Fibroblast of skin of left biceps (primary cell): ENCODE results near the gene ARHGAP15.

Experiments
- DNase-seq, 2 experiments: peaks; one replicate each; pipeline ENCODE4 v3.0.0-alpha.2; 2013; ENCODE audit warnings: low read depth in 2 of 2

ARHGAP15 gene

DNA sequence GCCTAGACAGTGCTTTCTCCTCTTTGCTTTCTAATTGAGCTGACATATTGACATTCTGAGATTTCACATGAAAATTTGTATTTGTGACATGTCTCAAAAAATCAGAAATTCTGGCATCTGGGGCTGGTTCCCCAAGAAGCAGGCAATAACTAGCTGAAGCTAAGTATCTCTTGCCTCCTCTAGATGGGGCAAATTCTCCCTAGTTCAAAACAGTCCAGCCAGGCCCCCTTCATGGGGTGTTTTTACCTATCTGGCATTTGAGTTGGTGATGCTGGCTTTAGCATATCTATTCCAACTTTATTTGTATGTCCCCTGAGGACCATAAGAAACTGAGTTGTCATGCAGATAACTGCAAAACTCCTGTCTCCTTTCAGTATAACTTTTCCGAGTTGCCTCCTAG, 39.9 kb downstream of the ARHGAP15 start:
- DNase-seq: no peak

DNA sequence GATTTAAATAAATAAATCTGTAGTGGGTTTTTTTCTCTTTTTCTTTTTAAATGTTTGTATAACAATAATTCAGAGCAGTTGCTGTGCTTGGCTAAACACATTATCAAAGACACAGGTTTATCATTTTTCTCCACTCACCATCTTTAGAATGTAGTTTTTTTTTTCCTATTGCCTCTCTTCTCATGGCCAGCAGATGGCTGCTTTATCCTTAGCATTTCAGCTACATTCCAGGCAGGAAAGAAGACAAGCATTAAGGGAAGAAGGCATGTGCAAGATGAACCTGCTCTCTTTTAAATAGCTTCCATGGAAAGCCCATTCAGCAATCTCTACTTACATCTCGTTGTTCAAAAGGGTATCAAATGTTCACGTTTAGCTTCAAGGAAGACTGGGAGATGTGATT, 42.6 kb downstream of the ARHGAP15 start:
- DNase-seq: no peak

DNA sequence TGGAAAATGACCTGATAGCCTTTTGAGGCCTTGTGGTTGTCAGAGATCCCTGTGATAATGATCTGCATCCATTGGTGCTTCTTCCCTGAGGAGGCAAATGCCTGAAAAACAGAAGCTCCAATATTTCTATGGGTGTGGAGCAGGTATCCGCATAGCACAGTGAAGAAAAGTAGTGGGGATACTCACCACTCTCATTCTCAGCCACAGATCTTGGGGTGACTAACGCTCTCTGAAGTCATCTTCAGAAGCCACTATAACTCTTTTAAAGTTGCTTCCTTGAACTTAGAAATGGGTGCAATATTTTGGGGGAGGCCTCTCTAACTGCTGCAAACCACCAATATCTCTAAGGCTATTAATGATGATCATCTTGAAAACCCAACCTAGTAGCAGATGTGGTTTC, 46.2 kb downstream of the ARHGAP15 start:
- no peak for DNase-seq

DNA sequence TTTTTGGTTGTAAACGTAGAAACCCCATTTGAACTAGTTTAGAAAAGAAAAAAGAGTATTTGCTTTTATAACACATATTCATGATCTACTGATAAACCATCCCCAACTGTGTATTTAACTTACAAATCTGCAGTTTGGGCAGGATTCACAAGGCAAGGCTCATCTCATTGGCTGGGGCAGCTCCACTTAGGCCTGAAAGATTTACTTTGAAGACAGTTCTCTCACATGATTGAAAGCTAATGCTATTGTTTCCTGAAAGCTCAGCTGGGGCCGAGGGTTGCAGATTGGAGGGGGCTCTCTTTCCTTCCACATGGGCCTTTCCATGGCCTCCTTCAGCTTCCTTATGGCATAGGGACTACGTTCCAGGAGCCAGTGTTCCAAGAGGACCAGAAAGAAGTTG, 47.4 kb downstream of the ARHGAP15 start:
- DNase-seq: no peak

DNA sequence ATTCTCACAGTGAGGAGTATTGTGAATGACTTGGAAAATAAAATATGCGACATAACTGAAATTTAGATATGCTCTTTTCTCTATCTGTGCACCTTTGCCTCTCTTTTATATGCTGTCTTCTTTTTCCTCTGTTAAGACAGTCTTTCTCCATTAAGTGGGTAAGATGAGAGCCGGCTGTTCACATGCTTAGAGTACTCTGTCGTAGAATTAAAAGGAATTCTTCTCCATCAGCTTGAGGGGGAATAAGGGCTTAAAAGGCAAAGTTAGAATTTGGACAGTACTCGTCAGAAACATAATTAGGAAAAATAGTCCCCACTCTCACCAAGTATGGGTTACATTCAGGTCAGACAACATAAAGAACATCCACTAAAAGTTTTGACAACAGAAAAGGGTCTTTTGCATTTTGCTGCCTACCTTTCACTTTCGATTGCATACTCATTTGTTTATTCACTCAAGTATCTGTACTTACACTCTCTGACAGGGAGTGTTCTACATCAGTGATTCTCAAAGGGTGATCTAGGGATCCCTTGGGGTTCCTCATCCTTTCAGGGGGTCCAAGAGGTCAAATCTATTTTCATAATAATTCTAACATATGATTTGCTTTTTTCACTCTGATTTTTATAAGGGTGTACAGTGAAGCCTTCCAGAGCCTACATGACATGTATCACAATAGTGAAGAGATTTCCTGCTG, 48.0 kb downstream of the ARHGAP15 start:
- DNase-seq: no peak

DNA sequence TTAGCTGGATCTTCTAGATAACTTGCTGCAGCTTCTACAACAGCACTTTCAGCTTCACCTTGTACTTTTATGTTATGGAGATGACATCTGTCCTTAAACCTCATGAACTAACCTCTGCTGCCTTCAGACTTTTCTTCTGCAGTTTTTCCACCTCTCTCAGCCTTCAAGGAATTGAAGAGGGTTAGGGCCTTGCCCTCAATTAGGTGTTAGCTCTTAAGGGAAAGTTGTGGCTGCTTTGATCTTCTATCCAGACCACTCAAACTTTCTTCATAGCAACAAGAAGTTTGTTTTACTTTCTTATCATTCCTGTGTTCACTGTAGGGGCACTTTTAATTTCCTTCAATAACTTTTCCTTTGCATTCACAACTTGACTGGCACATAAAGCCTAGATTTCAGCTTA, 52.3 kb downstream of the ARHGAP15 start:
- no peak for DNase-seq

DNA sequence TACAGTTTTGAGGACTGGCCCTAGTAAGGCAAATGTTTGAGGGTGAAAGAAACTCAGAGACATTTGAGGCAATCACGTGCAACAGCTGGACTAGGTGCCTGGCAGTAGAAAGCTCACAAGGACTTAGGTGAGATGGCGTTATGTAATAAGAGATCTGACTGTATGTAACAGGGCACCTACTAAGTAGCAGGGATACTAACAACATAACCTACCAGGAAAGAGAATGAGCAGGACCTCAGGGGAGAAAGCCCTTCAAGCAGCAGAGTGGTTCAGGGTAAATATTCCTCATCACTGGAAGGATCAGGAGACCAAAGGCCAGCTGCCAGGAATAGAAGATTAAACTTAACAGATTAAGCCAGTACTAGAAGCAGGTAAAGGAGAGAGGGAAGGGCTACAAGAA, 53.4 kb downstream of the ARHGAP15 start:
- DNase-seq: no peak

DNA sequence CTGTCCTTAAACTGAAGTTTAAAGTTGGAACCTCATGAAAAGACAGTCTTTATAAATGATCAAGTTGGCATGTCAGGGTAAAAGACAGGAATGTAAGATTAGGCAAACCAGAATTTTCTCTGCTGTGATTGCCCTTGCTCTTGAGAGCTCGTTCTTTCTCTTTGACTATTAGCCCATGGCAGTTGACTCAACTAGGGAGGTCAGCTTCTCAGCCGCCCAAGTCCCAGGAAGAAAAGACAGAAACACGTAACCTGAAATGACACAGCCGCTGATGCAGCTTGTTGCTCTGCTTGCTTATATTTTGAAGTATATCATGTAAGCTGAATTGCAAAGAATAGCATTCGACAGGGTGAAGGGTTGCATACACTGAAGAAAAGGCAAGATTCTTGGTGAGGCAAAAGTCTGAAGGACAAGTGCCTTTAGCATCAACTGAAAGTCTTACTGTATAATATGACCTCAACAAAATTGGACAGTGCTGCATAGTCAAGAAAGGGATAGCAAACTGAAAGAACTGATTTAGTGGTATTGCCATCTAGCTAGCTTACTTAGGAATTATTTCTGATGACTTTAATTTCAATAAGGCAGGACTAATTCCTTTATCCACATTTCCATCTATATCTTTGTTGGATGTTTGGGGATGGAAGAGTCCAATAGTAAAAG, 54.7 kb downstream of the ARHGAP15 start:
- no peak for DNase-seq

DNA sequence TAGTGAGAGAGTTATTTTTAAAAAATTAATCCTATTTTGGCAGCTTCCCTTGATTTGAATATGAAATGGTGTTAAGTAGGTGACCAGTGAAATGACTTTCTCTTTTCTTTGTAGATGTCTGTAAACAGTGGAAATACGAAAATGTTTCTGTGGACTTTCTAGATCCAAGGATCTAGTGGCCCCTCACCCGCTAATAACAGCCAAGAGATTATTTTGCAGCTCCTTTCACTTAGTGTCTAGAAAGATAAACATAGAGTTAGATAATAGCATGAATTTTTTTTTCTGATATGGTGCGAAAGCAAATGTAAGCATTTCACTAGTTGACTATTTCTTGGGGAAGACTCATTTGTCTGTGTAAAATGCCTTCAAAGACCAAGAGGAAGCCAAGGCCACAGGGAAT, 57.7 kb downstream of the ARHGAP15 start:
- no peak for DNase-seq

DNA sequence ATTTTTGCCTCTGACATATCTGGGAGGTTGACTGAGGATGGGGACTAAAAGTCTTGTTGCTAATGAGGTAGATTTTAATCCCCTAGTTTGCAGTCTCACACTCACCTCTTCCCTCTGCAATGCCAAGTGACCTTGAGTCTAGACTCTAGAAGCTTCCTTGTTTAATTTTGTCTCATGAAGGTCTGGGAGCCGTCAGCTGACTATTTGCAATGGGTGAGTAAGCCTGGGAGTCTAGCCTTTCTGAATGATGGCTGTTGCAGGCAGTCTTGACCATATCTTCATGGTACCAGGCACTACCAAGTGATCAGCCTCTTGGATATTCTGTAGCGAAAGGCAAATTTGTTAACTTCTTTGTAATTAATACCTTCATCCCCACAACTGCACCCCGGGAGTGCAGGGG, 61.2 kb downstream of the ARHGAP15 start:
- no peak for DNase-seq

DNA sequence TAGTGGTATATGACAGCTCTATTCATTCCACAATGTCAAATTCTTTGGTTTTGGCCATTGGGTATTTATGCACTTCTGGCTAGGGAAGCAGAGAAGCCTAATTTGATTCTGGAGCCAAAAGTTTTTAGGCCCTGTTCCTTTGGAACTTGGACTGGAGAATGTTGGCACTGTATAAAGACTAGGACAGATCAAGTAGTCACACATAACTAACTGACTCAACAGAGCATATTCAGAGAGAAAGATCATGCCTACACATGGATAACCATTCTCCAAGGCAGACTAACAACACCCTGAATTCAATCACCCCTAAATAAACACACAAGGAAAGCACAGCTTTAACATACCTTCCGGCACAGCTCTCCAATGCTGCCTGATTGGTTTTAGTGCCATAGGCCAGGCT, 62.9 kb downstream of the ARHGAP15 start:
- DNase-seq: no peak

DNA sequence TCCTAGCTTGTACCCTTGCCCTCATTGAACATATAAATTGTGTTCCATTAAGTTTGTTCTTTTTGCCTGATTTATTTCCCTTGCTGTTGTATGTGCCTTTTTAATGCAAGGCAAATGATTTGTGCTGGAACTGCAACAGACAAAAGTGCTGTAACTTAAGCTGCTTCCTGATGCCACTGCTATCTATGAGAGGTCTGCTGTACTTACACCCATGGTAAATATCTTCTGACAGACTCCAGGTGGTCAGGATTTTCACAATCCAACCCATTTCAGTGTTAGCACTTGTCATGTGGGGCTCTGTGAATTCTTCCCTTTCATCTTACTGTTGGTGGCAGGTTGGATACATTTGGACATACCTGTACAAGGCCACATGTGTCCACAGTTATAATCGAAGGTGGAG, 63.5 kb downstream of the ARHGAP15 start:
- DNase-seq: no peak

DNA sequence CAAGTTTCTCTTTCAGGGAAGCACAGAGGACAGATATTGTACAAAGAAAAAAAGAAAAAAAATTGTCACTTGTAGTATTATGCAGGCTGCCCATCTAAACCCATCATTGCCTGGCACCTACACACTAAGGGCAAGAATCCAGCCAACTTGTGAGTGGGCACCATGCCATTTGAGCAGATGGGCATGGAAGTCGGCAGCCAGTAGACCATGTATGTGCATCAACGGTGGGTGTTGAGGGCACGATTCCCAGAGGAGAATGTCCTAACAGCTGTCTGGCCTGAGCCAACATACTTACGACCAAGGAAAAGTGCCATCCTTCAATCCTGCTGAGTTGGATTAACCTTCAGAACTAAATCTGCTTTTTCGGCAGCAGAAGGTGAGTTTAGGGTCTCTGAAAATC, 63.9 kb downstream of the ARHGAP15 start:
- no peak for DNase-seq

DNA sequence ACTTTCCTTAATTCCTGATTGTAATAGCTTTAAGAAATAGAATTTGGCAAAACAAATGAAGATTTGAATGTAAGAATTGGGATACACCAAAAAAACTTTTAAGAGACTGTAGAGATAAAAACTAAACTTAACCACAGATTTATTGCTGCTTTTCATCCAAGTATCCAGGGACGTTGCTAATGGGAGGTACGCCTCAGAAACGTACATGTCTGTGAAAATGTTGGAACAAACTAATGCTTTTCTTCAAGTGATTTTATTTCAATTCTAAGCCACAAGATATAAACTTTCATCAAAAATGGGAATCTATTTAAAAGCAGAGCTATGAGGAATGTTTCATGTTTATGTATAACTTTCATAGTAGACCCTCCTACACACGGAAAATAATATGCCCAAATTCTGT, 66.3 kb downstream of the ARHGAP15 start:
- no peak for DNase-seq

DNA sequence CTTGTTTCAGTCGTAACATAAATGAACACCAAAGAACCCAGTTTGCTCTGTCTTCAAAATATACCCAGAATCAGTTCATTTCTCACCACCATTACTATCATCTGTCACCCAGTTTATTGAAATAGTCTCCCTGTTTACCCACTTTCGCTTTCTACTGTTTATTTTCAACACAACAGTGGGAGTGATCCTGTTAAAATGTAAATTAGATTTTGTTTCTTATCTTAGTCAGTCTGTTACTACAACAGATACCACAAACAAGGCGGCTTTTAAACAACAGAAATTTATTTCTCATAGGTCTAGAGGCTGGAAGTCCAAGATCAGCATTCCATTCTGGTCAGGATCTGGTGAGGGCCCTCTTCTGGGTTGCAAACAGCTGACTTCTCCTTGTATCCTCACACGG, 74.8 kb downstream of the ARHGAP15 start:
- no peak for DNase-seq

DNA sequence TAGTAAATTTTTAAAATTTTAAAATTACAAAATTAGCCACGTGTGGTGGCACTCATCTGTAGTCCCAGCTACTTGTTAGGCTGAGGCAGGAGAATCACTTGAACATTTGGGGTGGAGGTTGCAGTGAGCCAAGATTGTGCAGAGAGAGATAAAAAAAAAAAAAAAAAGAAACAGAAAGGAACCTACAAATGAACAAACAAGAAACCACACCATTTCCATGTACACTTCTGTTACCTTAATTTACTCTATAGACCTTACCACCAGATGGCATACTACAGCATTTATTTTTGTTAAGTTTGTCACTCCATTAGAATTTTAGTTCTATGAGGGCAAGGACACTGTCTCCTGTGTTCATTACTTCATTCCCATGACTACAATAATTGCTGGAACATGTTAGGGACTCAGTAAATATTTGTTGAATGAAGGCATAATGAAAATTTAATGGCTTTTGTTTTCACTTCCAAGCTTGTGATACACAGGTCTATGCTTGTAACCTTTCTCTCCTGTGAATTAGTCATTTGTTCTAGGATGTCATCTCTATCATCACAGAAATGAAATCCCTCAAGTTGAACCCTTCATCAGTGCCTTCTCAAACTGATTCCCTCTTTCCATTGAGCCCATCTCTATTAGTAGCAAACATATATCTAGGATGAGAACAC, 76.0 kb downstream of the ARHGAP15 start:
- DNase-seq: no peak

DNA sequence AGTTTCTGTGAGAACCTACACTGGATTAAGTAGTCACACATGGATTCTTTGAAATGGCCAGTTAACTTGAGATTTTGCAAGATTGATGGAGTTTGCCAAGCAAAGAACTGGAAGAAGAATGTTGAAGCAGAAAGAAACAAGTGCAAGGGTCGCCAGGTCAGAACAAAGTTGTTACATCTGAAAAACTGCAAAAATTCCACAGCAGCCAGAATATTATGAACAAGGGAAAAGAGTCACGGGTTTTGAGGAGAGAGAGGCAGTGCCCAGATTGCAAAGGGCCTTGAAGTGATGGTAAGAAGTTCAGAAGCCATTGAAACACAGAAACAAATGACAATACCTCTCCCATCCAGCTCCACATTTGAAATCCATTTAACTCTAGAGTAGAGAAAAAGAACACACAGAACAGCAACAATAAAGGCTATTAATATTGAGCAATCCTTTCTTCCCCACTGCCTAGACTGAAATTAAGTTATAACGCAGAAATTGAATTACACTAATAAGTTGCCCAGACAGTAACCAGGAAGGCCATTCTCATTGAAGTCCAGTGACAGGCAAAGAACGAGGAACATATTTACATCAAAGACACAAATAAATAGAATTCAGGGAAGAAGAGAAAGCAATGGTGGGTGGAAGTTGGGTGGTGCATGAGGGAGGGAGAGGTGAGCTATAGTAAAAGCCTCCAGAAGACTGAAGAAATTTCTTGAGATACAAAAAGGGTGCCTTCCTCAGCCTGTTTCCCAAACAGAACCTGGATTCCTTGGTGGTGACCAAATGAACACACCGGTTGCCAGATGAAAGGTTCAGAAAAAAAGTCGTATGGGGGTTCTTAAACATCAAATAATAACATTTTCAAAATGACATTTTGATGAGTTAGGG, 80.6 kb downstream of the ARHGAP15 start:
- no peak for DNase-seq

DNA sequence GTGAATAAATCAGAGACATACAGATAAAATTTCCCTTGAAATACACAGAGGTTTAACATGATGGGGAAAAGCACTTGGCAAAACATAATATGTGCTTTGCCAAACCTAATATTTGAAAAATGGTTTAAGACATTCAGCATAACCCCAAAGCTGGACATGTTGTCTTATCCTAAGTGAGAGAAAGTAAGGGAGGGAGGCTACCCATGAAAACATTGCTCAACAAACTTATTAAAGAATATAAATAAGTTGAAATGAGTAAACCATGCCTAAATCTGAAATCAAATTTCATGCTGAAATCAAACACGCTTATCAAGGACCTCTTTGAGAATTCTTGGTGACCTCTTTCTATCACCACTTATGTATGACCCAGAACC, 81.2 kb downstream of the ARHGAP15 start:
- no peak for DNase-seq

DNA sequence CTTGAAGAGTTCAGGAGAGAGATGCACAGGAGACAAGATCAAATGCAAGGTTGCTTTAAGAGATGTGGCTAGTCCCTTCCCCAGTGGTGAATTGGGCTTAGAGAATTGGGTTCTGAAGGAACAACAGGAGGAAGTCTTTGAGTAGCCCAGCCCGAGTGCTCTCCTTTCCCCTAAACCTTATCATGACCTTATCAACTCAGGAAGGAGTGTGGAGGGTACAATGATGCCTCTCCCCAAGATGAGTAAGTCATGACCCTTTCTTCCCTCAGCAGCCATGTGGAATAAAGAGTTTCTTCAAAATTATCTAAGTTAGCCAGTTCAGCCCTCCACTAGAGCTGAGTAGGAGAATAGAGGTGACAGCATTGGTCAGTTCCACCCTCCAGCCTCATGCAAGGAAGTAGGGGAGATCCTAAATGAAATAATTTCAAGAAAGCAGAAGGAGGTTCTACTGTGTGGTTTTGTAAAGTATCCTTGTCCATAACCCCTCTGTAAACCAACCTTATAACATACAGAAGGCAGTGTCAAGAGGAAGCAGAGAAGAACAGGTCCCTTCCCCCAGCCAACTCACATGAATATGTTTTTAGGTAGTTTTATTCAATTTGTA, 88.4 kb downstream of the ARHGAP15 start:
- no peak for DNase-seq

DNA sequence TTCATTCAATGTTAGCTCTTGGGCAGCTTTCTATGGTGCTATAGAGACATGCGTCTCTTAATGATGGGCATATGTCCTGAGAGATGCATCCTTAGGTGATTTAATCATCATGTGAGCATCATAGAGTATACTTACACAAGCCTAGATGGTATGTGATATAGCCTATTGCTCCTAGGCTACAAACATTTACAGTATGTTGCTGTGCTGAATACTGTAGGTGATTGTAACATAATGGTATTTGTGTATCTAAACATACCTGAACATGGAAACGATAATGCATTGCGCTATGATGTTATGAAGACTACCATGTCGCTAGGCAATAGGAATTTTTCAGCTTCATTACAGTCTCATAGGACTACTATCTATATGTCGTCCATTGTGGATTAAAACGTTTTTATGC, 89.4 kb downstream of the ARHGAP15 start:
- DNase-seq: no peak

DNA sequence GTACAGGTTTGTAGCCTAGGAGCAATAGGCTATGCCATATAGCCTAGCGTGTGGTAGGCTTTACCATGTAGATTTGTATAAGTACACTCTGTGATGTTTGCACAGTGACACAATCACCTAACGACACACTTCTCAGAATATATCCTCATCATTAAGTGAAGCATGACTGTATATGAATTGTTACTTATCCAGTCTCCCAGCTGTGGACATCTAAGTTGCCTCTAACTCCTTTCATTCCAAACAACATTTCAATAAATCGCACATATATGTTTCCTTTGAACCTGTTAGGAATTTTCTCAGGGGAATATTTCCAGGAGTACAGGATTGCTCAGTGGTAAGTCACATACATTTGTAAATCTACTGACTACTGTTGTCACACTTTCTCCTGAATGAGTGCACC, 90.0 kb downstream of the ARHGAP15 start:
- no peak for DNase-seq

DNA sequence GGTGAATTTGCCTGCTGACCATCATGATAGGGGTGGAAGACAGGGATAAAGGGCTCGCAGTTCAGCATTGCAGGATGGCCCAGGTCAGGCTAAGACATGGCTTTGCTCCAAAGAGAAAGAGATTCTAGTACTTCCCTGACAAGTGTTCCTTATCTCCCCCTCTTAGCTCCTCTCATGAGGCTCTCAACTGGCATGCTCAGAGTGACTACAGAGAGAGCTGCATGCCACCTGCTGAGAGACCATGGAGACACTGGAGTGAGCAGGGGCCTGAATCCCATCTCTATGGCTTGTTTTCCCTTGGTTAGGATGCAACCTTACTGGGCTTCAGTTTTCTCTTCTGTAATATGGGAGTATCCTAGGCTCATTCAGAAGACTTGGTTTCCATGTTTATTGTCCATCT, 94.3 kb downstream of the ARHGAP15 start:
- DNase-seq: no peak
